GM12878 (cell line): Measurements from ENCODE around the gene IL10RA. TPM values are rescaled to one million over a fixed set of nuclear protein-coding genes. Genes with fewer than 3 reads are reported as not detected.

Source experiments
- ATAC-seq: fragments of 200-7000 bp; cut with Tn5 transposase; 3 replicates; pipeline ENCODE4 v1.9.1; 2020; ENCODE audit warnings: mild to moderate bottlenecking, moderate library complexity
- BruUV-seq: library from RNA; stranded (reverse); fragments of 400-500 nt; replicated peaks from 2 replicates; lab custom pipeline; 2021; lab: Mats Ljungman, UMichigan
- CTCF ChIA-PET: fragments of 300-600 bp; sonication (Branson Sonifier 250); formaldehyde crosslinking; extraction: SDS; loops from one replicate; lab custom pipeline; 2021; ENCODE audit warnings: inconsistent platforms; lab: Yijun Ruan, JAX
- POLR2A ChIA-PET: fragments of 350-600 bp; formaldehyde crosslinking; extraction: SDS; loops from one replicate; lab custom pipeline; 2021; ENCODE audit warnings: inconsistent platforms; lab: Charles Lee
- RAD21 ChIA-PET: fragments of 300-600 bp; sonication (Branson Sonifier 250); formaldehyde crosslinking; loops from one replicate; lab custom pipeline; 2023; ENCODE audit warnings: antibody characterized with exemption; ENCODE audit not compliant: unreplicated experiment; lab: Charles Lee
- SMC1A ChIA-PET: fragments of 300-600 bp; sonication (Branson Sonifier 250); formaldehyde crosslinking; loops from one replicate; lab custom pipeline; 2023; ENCODE audit not compliant: unreplicated experiment, uncharacterized antibody; lab: Charles Lee
- DNase-seq: peaks from one replicate; pipeline ENCODE4 v3.0.0-alpha.2; 2011; ENCODE audit warnings: low read depth, low spot score
- FAIRE-seq: peaks from 3 replicates; lab custom pipeline; 2011; peaks lifted over from hg19 to GRCh38; lab: Jason Lieb, UNC
- H2AFZ ChIP-seq: 2 replicates; pipeline ENCODE4 v1.6.0; 2011; ENCODE audit warnings: low read depth, low read length, control low read depth; ENCODE audit not compliant: control insufficient read depth
- H3K27ac ChIP-seq: 2 replicates; pipeline ENCODE4 v1.5.1; 2011; ENCODE audit warnings: control low read depth; ENCODE audit not compliant: control insufficient read depth, insufficient read depth
- H3K27me3 ChIP-seq, 2 experiments: replicated peaks in 1 of 2; 2 replicates each; pipeline versions ENCODE4 v1.6.0 to v1.6.1; 2011; ENCODE audit warnings: low read length in 1 of 2; ENCODE audit not compliant: control insufficient read depth in 2 of 2, insufficient read depth in 2 of 2
- H3K36me3 ChIP-seq, 2 experiments: 2 replicates each; pipeline ENCODE4 v1.5.1; 2011; ENCODE audit warnings: low read length in 1 of 2; ENCODE audit not compliant: control insufficient read depth in 2 of 2, insufficient read depth in 2 of 2
- H3K4me1 ChIP-seq: 2 replicates; pipeline ENCODE4 v1.6.1; 2011; ENCODE audit warnings: mild to moderate bottlenecking, low read length, moderate library complexity, mixed read lengths; ENCODE audit not compliant: control insufficient read depth, insufficient read depth
- H3K4me2 ChIP-seq: 2 replicates; pipeline ENCODE4 v1.6.0; 2011; ENCODE audit warnings: control low read depth; ENCODE audit not compliant: control insufficient read depth, insufficient read depth
- H3K4me3 ChIP-seq: fragments of 200-600 bp; sonication (generic); 2 replicates; pipeline ENCODE4 v1.5.1; 2016
- H3K79me2 ChIP-seq: 2 replicates; pipeline ENCODE4 v1.6.0; 2011; ENCODE audit warnings: low read length; ENCODE audit not compliant: control insufficient read depth, insufficient read depth
- H3K9ac ChIP-seq: 2 replicates; pipeline ENCODE4 v1.8.0; 2011; ENCODE audit warnings: low read length, control low read depth, mixed read lengths; ENCODE audit not compliant: control insufficient read depth, insufficient read depth
- H3K9me3 ChIP-seq: replicated peaks from 3 replicates; pipeline ENCODE4 v1.5.1; 2011; ENCODE audit warnings: mild to moderate bottlenecking, low read length; ENCODE audit not compliant: control insufficient read depth, insufficient read depth
- H4K20me1 ChIP-seq: 2 replicates; pipeline ENCODE4 v1.6.0; 2011; ENCODE audit not compliant: control insufficient read depth, insufficient read depth
- ATF7 ChIP-seq: fragments of 450-650 bp; IDR thresholded peaks from 2 replicates; pipeline ENCODE4 v1.6.1; 2016; ENCODE audit warnings: low read depth, mild to moderate bottlenecking
- BACH1 ChIP-seq: fragments of 450-650 bp; IDR thresholded peaks from 2 replicates; pipeline ENCODE4 v1.6.1; 2017; ENCODE audit warnings: mild to moderate bottlenecking, borderline replicate concordance
- DPF2 ChIP-seq: fragments of 450-650 bp; IDR thresholded peaks from 2 replicates; pipeline ENCODE4 v1.6.1; 2017; ENCODE audit warnings: mild to moderate bottlenecking
- ESRRA ChIP-seq: IDR thresholded peaks from 2 replicates; pipeline ENCODE4 v1.6.1; 2012; ENCODE audit warnings: mild to moderate bottlenecking, low read length, improper control_type of control experiment
- FOS ChIP-seq: IDR thresholded peaks from 3 replicates; pipeline ENCODE4 v1.6.1; 2011; ENCODE audit warnings: borderline replicate concordance; ENCODE audit not compliant: insufficient read length; ENCODE audit errors: extremely low read depth
- FOXM1 ChIP-seq: IDR thresholded peaks from 2 replicates; pipeline ENCODE4 v1.6.1; 2012; ENCODE audit warnings: low read depth, mild to moderate bottlenecking, inconsistent platforms, low read length, moderate library complexity
- HCFC1 ChIP-seq: fragments of 150-350 bp; IDR thresholded peaks from 2 replicates; pipeline ENCODE4 v1.6.1; 2014; ENCODE audit warnings: low read length
- KAT2A ChIP-seq: conservative IDR thresholded peaks from 2 replicates; pipeline ENCODE4 v1.6.1; 2011; ENCODE audit warnings: low read depth, low read length; ENCODE audit not compliant: control insufficient read depth
- MLLT1 ChIP-seq: fragments of 450-650 bp; IDR thresholded peaks from 2 replicates; pipeline ENCODE4 v1.6.1; 2016; ENCODE audit warnings: mild to moderate bottlenecking
- NKRF ChIP-seq: fragments of 450-650 bp; conservative IDR thresholded peaks from 2 replicates; pipeline ENCODE4 v1.6.1; 2017; ENCODE audit warnings: mild to moderate bottlenecking, moderate library complexity
- PKNOX1 ChIP-seq: fragments of 450-650 bp; IDR thresholded peaks from 2 replicates; pipeline ENCODE4 v1.6.1; 2016; ENCODE audit warnings: mild to moderate bottlenecking
- SP1 ChIP-seq: IDR thresholded peaks from one replicate; pipeline ENCODE4 v1.6.1; 2011; ENCODE audit warnings: low read depth, low read length
- SPI1 ChIP-seq: IDR thresholded peaks from 2 replicates; pipeline ENCODE4 v1.6.1; 2011; ENCODE audit warnings: low read depth, mild to moderate bottlenecking, low read length, moderate library complexity, borderline replicate concordance; ENCODE audit not compliant: insufficient read depth
- YBX1 ChIP-seq: fragments of 450-650 bp; IDR thresholded peaks from 2 replicates; pipeline ENCODE4 v1.6.1; 2016; ENCODE audit warnings: antibody characterized with exemption
- ZSCAN29 ChIP-seq: fragments of 450-650 bp; IDR thresholded peaks from 2 replicates; pipeline ENCODE4 v1.6.1; 2017; ENCODE audit warnings: mild to moderate bottlenecking, moderate library complexity
- WGBS: methylation state at CpG from one replicate; pipeline ENCODE4 v1.1.6; 2016; ENCODE audit warnings: low lambda C conversion rate; ENCODE audit not compliant: insufficient replicate concordance, insufficient coverage; ENCODE audit errors: missing lambda C conversion rate; 5-methylcytosine and 5-hydroxymethylcytosine counted together
- in situ Hi-C: fragments of 300-500 bp; cut with MboI; formaldehyde crosslinking; loops from 9 replicates; pipeline ENCODE4 v1.14.3; 2018; ENCODE audit warnings: mixed read lengths
- intact Hi-C: fragments of 100-400 bp; cut with micrococcal nuclease; formaldehyde crosslinking; loops from one replicate; pipeline ENCODE4 v1.14.2; 2022; ENCODE audit not compliant: unreplicated experiment
- polyA plus RNA-seq, 11 experiments: library from polyadenylated mRNA; depleted of rRNA in 4 of 11; unstranded in 6 of 11; stranded (reverse) in 5 of 11; fragments of >200 nt; fragmentation: Nextera tagmentation in 4 of 11; fragmentation: Illumina TruSeq in 1 of 11; extraction: Ambion mirVana in 4 of 11; extraction: Trizol in 1 of 11; gene quantifications; 1 replicate in 1 of 11; 2 replicates in 10 of 11; pipeline versions ENCODE4 v1.2.1 to v1.2.3, GENCODE V29; 2011 to 2016; ENCODE audit warnings: inconsistent platforms in 2 of 11, missing spikeins in 2 of 11, low read depth in 1 of 11
- total RNA-seq, 4 experiments: library from RNA; depleted of rRNA in 3 of 4; stranded (reverse); fragments of >200 nt in 3 of 4; fragmentation: Illumina TruSeq in 1 of 4; extraction: Trizol in 1 of 4; gene quantifications; 2 replicates each; pipeline versions ENCODE4 v1.2.1 to v1.2.3, GENCODE V29; 2013 to 2021

IL10RA gene
- total and polyA plus RNA-seq, 10 of the 15 experiments (the other 5 are each of a cell fraction or from before 2014, with no cell fraction given) = 0.77 to 45.9 (median 9.6) TPM

GRCh38 chr11:117977029-117977428 is 9.2 kb upstream of the IL10RA start:
- Histone ChIP-seq H3K4me2 (no peak overlapping the region), H3K36me3 (no peaks in the 10 kb centered on the region), H3K4me3 (no peak overlapping the region), H2AFZ (no peak overlapping the region), H3K27me3 (no peaks in the 10 kb centered on the region), H3K79me2 (no peaks in the 10 kb centered on the region), H4K20me1 (no peaks in the 10 kb centered on the region), H3K4me1 (peaks cover 15% of the 10 kb centered on the region), H3K27ac (no peak overlapping the region), H3K9me3 (no peaks in the 10 kb centered on the region), H3K9ac (no peak overlapping the region)
- ChIA-PET CTCF (interaction anchor here (1.5 to 3.5 kb wide), 2 partner anchors 10 to 131 kb away, joined by 3 to 13 read pairs; partner anchors contain the start of gene IL10RA), RAD21 (no interaction called here), SMC1A (interaction anchor here (0.6 to 4.2 kb wide), 6 partner anchors 11 to 166 kb away, joined by 3 to 49 read pairs (median 3); no protein-coding TSS in a partner anchor), POLR2A (interaction anchor here (1.0 to 5.1 kb wide), 2 partner anchors 10 to 13 kb away, joined by 6 to 35 read pairs; partner anchors contain the start of gene IL10RA)
- 89% methylated on average over 5 of the region's 5 CpGs for WGBS
- intact Hi-C loops (no loop called here), in situ Hi-C loops (no loop called here)
- BruUV-seq = no TSS peak
- DNase-seq = no peak
- no peak for TF ChIP-seq DPF2
- no peak for TF ChIP-seq NKRF
- TF ChIP-seq ESRRA = no peak
- TF ChIP-seq HCFC1 = no peak
- TF ChIP-seq BACH1 = no peak
- TF ChIP-seq FOXM1 = no peak
- no peak for TF ChIP-seq FOS
- TF ChIP-seq PKNOX1 = no peak
- TF ChIP-seq MLLT1 = no peak
- no peak for TF ChIP-seq YBX1
- TF ChIP-seq ZSCAN29 = no peak
- TF ChIP-seq KAT2A = no peak
- no peak for TF ChIP-seq SP1
- TF ChIP-seq ATF7 = no peak
- no peak for TF ChIP-seq SPI1
- FAIRE-seq = no peak
- no peak for ATAC-seq
